Stimulated activated naive CD8-positive, alpha-beta T cell treated with anti-CD3 and anti-CD28 coated beads, Interleukin-15, amount 100 ng/mL, for 72 hours (primary cell): ENCODE data around the gene MEGF6.
A peak's percentile ranks its signal among the peaks of the same experiment; 100 is the strongest.

ENCODE experiments used
- ATAC-seq: fragments of 150-1000 bp; cut with Tn5 transposase; 2 replicates; pipeline ENCODE4 v1.10.0; 2021; ENCODE audit warnings: mild to moderate bottlenecking, moderate library complexity
- DNase-seq, 2 donors: peaks; one replicate each; pipeline ENCODE4 v3.0.0; 2021 to 2022
- H3K27ac Mint-ChIP-seq, 2 donors: one replicate each; pipeline ENCODE4 v1.8.0; 2022; ENCODE audit warnings: mild to moderate bottlenecking in 2 of 2, mixed read lengths in 2 of 2, moderate library complexity in 2 of 2
- H3K27me3 Mint-ChIP-seq: one replicate; pipeline ENCODE4 v1.8.0; 2022; ENCODE audit warnings: mixed read lengths
- H3K4me1 Mint-ChIP-seq: one replicate; pipeline ENCODE4 v1.8.0; 2022; ENCODE audit warnings: mild to moderate bottlenecking, mixed read lengths
- H3K4me3 Mint-ChIP-seq, 2 donors: one replicate each; pipeline ENCODE4 v1.8.0; 2022; ENCODE audit warnings: mild to moderate bottlenecking in 2 of 2, mixed read lengths in 2 of 2, moderate library complexity in 1 of 2
- H3K9me3 Mint-ChIP-seq, 2 donors: one replicate each; pipeline ENCODE4 v1.8.0; 2022; ENCODE audit warnings: mixed read lengths in 2 of 2

Gene MEGF6

DNA sequence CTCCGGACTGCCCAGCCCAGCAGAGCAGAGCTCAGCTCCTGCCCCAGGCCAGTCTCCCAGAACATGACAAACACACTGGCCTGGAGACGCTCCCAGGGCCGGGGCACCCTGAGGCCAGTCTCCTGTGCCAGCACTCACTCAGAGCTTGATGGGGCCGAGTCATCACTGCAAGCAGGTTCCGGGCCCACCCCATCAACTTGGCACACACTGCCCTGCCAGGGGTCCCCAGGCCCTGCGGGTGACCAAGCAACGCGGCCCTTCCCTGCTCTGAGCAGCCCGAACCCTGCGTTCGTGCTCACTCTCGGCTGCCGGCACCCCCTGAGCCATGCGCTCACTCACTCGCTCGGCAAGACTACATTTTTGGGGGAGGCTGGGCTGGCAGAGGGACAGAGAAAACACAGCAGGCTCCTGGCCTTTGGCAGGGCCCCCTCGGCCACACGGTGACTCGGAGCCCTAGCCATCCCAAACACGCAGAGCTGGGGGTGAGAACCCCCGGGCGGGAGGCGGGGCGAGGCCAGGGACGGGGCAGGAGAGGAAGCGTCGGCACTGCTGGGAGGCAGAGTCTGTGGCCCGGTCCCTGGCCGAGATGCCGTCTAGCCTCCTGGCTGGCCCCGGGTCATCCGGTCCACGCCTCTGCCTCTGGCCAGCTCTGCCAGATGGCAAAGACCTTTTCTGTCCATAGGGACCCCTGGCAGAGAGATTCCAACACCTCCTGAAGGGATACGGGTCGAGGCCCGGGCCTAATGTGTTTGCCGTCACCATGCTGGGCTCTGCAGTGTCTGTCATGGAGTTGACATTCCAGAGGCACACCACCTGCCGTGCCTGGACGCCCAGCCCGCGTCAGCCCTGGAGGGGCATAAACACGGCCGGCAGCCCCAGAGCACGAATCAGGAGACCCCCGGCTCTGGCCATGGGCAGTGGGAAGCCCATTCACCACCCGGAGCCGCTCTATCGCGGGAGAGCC is 68.0 kb downstream of the MEGF6 start:
- H3K4me1 Mint-ChIP-seq: peaks cover 5% of the 10 kb centered on the region
- no peaks in the 10 kb centered on the region for H3K9me3 Mint-ChIP-seq
- DNase-seq: no peak
- no peak for ATAC-seq
- H3K27me3 Mint-ChIP-seq: no peaks in the 10 kb centered on the region
- no peak overlapping the region for H3K27ac Mint-ChIP-seq
- no peak overlapping the region for H3K4me3 Mint-ChIP-seq

DNA sequence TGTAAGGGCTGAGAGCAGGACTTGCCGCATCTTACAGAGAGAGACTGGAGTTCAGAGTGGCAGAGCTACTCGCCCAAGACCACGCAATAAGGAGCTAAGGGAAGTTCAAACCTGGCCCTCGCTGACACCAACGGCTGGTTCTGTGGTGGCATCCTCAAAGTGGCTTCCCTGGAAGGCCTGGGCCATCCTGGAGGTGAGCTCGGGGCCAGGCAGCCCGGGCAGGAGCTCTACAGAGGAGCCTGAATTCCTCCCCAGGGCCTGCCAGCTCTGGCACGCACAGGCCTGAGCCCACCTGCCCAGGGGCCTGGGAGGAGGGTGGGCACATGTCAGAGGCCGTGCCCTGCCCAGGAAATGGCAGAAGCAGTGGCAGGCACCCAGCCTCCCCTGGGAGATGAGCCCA is 68.6 kb downstream of the MEGF6 start:
- Mint-ChIP-seq H3K27me3 (no peaks in the 10 kb centered on the region), H3K4me1 (peaks cover 10% of the 10 kb centered on the region), H3K27ac (no peak overlapping the region), H3K9me3 (no peaks in the 10 kb centered on the region), H3K4me3 (no peak overlapping the region)
- DNase-seq: no peak
- ATAC-seq: no peak

DNA sequence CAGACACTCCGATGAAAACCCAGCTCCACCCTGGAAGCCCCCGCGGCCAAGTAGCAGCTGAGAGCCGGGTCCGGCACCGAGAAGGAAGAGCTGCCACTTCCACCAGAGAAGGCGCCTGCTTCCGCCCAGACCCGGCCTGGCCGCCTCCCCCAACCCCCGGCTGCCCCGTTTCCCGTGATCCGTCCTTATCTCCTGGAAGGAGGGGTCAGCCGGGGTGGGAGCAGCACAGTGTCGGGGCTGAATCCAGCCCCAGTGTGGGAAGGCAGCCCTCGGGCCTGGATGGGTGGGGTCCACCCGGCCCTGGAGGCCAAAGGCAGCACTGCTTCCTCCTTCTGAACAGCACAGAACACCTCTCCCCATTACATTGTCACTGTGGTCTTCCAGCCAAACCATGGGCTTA is 69.4 kb downstream of the MEGF6 start:
- H3K4me1 Mint-ChIP-seq: peaks cover 10% of the 10 kb centered on the region
- DNase-seq (no peak), ATAC-seq (no peak)
- H3K4me3 Mint-ChIP-seq: no peak overlapping the region
- H3K9me3 Mint-ChIP-seq: no peaks in the 10 kb centered on the region
- H3K27me3 Mint-ChIP-seq: no peaks in the 10 kb centered on the region
- no peak overlapping the region for H3K27ac Mint-ChIP-seq

DNA sequence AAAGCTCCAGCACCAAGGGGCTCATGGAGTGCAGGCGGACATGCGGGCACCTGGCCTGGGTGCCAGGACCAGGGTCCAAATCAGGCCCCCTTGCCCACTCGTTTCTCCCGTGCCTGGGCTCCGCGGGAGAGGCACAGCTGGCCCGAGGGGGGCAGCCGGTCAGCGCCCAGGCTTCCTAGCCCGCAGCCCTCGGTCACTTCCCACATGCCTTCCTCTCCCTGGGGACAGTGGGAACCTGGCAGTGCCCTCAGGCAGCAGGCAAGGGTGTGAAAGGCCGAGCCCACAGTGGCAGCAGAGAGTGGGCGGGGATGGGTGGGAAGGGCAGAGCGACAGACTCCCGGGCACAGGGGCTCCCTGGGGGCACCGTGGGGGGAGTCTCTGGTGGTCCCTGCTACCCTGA is 69.8 kb downstream of the MEGF6 start:
- Mint-ChIP-seq H3K27ac (no peak overlapping the region), H3K27me3 (no peaks in the 10 kb centered on the region), H3K9me3 (no peaks in the 10 kb centered on the region), H3K4me1 (peaks cover 10% of the 10 kb centered on the region), H3K4me3 (no peak overlapping the region)
- DNase-seq (no peak), ATAC-seq (no peak)

DNA sequence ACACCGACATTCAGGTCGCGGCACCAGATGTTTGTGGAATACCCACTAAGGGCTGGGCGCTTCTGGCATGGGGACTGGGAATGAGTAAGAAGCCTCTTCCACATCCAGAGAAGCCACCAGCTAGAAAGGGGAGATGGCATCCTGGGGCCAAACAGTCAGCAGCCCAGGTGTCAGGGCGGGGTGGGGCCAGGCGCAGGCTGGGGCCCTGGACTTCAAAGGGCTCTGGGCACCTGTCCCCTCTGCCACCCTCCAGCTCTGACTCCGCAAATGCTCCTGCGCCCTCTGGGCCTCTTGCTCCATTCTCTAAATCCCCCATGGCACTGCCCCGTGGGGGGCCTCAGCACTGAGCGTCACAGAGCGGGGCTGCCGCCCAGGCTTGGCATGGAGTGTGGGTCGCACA is 70.4 kb downstream of the MEGF6 start:
- ATAC-seq (no peak), DNase-seq (no peak)
- no peak overlapping the region for H3K4me3 Mint-ChIP-seq
- no peak overlapping the region for H3K27ac Mint-ChIP-seq
- peaks cover 10% of the 10 kb centered on the region for H3K4me1 Mint-ChIP-seq
- H3K9me3 Mint-ChIP-seq: no peaks in the 10 kb centered on the region
- H3K27me3 Mint-ChIP-seq: no peaks in the 10 kb centered on the region

DNA sequence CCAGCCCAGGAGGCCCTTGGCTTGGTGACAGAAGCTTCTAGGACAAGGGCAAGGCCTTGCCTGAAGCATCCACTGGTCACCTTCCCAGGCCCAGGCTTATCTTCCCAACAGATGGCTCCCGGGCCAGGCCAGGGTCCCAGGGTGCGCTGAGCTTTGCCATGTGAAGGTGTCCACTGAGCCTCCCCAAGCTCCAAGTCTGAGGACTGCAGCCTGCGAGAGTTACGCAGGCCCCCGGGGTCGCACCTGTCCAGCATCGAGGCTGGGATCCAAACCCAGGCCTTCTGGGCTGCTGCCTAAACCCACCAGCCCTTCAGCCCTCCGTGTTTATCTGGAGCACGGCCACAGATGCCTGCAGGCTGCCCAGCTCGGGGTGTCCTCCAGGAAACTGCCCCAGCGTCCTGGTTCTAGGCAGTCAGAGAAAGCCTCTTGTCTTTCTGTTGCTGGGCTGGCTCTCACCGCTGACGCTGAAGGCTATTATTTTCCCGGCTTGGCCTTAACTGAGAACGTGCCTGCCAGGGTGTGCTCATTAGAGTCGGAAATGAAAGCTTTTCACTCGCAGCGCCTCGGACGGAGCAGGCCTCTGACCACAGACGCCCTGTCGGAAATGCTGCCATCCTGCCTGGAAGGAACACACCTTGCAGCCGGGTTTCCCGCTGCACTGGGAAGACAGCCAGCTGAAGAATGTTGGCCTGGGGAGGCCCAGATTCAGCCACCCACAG is 71.4 kb downstream of the MEGF6 start:
- DNase-seq (no peak), ATAC-seq (no peak)
- Mint-ChIP-seq H3K27ac (no peak overlapping the region), H3K9me3 (no peaks in the 10 kb centered on the region), H3K4me3 (no peak overlapping the region), H3K4me1 (peaks cover 10% of the 10 kb centered on the region), H3K27me3 (no peaks in the 10 kb centered on the region)

DNA sequence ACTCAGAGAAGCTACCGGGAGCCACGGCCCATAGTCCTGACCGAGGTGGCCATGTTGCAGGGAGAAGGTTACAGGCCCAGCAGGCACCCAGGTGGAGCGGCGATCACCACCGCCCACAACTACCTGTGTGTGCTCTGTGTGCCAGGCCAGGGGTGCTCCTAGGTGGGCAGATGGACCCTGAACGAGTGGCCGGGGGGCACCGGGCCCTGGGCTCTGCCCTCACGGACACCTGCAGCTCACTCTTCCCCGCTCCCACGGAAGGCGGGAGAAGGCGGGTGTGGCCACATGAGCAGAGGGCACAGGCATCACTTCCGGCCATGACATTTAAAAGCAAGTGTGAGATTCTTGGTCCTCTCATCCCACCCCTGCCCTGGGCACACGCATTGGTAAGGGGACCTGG is 73.9 kb downstream of the MEGF6 start:
- peaks cover 11% of the 10 kb centered on the region for H3K4me1 Mint-ChIP-seq
- ATAC-seq (no peak), DNase-seq (no peak)
- no peak overlapping the region for H3K4me3 Mint-ChIP-seq
- no peaks in the 10 kb centered on the region for H3K27me3 Mint-ChIP-seq
- peak overlapping the region in 1 of 2 donors; percentile 71 for H3K27ac Mint-ChIP-seq
- H3K9me3 Mint-ChIP-seq: no peaks in the 10 kb centered on the region

DNA sequence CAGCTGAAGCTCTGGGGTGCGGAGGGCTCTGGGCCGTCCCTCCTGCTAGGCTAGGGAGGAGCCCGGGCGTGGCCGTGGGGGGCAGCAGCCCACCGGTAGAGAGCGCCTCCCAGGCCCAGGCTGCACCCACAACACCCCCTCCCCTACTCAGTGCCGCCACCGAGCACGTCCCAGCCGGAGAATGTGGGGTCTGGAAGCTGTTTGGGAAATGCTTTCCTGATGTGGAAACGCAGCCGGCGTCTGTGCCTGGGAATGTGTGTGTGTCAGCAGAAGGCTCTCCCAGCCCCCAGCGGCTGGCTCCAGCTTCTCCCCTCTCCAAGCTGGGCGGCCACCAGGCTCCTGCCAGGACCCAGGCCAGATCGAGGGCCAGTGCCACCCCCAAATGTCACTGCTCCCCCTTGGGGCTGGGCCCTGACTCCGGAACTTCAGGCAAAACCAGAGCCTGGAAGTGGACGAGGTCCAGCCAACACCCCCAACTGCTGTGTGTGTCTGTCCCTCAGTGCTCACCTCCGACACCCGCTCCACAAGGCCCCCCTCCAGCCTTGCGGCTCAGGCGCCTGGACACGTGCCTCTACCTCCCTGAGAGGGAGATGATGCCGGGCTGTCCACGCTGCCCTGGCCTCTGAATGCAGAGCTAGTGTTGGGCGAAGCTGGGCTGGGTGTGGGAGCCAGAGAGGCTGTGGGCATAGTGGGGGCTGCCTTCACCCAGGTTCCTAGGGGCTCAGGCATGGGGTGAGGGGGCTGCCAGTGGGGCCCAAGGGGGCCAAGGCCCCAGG is 74.7 kb downstream of the MEGF6 start:
- Mint-ChIP-seq H3K27me3 (no peaks in the 10 kb centered on the region), H3K9me3 (no peaks in the 10 kb centered on the region), H3K4me3 (no peak overlapping the region), H3K4me1 (peaks cover 18% of the 10 kb centered on the region), H3K27ac (no peak overlapping the region)
- DNase-seq (no peak), ATAC-seq (no peak)

DNA sequence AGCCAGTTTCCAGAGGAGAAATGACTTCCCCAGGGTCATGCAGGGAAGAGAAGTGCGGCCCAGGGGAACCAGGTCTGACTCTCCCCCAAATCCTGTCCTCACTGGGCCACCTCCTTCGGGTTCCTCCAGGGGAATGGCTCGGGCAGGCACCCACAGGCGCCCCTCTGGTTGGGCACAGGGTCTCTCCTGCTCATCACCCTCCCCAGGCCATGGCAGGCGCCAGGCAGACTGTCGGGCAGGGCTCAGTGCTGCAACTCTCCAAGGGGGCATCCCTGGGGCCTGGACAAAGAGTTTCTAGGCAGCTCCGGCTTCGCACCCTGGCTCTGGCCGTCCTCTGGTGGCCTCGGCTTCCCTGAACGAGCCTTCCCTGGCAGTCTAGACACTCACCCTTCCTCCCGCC is 75.6 kb downstream of the MEGF6 start:
- DNase-seq: no peak

DNA sequence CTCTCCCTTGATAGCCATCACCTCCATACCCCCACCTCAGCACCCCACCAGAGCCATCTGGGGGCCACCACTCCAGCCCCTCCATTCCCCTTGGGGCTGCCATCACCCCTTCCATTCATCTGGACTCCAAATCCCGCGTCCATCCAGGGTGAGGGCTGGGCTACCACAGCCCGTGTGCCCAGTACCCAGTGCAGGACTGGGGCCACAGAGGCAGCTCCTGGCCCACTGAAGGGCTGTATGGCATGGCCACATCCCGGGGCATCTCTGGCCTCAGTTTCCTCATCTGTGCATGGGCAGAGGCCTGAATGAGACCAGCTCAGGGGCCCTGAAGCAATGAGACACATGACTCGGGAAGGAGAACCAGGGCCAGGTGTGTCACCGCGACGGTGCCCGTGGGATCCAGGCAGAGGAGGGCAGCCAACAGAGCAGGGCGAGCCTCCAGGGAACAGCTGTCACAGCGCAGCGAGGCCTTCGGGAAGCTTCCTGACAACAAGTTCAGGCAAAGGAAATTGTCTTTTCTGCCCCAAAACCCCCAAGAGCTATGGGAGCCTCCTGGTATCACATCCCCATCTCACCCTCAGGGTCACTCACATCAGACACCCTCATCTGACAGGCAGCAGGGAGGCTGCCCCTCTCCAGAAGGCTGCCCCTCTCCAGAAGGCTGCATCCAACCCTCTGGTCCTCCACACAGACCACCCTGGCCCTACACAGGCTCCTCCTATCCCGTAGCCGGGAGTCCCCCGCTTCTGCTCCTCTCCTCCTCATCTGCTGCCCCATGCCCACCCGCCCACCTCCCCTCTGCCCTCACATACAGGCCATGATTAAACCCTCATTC is 76.3 kb downstream of the MEGF6 start:
- no peak overlapping the region for H3K27ac Mint-ChIP-seq
- no peak overlapping the region for H3K4me3 Mint-ChIP-seq

More for the DNA sequence above, 75.6 kb downstream of the MEGF6 start:
- Mint-ChIP-seq H3K4me3 (no peak overlapping the region), H3K27ac (no peak overlapping the region), H3K9me3 (no peaks in the 10 kb centered on the region), H3K27me3 (no peaks in the 10 kb centered on the region), H3K4me1 (peaks cover 22% of the 10 kb centered on the region)
- no peak for ATAC-seq

DNA sequence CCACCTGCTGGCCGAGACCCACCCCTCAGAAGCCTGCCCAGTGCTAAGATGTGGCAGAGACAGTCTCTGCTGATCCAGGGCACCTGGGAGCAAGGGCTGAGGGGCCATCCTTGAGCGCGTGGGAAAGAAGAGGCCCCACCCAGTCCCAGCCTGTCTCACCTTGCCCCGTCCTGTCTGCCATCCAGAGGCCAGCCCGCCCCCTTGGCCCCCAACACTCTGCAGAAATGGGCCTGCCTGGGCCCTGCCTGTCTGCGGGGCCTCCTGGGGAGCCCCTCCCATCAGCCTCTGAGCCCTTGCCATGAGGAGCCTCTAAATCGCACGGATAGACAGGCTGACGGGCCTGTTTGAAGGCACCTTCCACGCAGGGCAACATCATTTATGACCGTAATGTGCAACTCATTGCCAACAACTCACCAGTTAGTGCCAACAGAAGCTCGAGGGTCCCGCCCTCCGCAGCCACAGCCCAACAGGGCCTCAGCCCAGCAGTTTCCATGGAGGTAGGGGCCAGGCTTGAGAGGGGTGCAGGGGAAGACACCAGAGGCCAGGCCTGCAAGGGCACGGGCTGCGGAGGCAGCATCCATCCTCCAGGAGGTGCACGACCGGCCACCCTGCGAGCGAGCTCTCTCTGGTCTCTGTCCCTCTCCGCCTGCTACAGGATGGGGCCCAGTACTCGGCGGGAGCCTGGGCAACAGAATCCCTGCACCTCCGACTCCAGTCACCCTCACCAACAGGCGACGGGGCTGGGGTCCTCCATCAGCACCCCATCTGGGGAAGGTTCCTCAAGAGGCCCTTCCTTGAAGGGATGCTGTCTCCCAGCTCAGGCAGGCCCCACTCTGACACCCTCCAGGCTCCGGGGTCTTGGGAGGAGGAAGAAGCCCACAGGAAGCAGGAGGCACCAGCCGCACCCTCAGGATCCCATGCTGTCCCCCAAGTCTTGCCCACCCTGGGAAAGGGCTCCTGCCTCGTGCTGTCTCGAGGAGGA is 78.0 kb downstream of the MEGF6 start:
- no peak overlapping the region for H3K27ac Mint-ChIP-seq
- H3K4me1 Mint-ChIP-seq: peaks cover 36% of the 10 kb centered on the region
- H3K4me3 Mint-ChIP-seq: no peak overlapping the region
- H3K27me3 Mint-ChIP-seq: no peaks in the 10 kb centered on the region
- H3K9me3 Mint-ChIP-seq: no peaks in the 10 kb centered on the region
- no peak for ATAC-seq
- DNase-seq: no peak

More for the DNA sequence above, 76.3 kb downstream of the MEGF6 start:
- no peak for ATAC-seq
- DNase-seq: no peak
- peaks cover 29% of the 10 kb centered on the region for H3K4me1 Mint-ChIP-seq
- H3K9me3 Mint-ChIP-seq: no peaks in the 10 kb centered on the region
- no peaks in the 10 kb centered on the region for H3K27me3 Mint-ChIP-seq

DNA sequence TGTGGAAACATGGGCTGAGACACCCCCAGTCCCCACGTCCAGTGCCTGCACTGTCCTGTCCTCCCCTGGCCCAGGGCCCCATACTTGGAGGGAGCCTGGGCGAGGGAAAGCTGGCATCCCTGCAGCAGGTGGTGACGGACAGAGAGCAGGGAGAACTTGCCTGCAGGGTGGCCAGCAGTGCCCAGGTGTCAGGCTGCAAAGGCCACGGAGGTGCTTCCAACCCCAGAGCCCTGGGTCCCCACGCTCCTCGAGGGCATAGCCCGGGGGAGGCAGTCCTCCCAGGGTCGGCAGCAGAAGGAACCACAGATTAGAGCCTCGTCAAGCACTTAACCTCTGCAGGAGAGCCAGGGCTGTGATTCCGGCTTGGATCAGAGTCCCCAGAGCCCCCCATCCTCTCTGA is 79.4 kb downstream of the MEGF6 start:
- ATAC-seq: no peak
- Mint-ChIP-seq H3K4me1 (peaks cover 35% of the 10 kb centered on the region), H3K27me3 (no peaks in the 10 kb centered on the region), H3K27ac (no peak overlapping the region), H3K4me3 (peak overlapping the region; percentile 31 to 37), H3K9me3 (no peaks in the 10 kb centered on the region)
- DNase-seq: no peak

DNA sequence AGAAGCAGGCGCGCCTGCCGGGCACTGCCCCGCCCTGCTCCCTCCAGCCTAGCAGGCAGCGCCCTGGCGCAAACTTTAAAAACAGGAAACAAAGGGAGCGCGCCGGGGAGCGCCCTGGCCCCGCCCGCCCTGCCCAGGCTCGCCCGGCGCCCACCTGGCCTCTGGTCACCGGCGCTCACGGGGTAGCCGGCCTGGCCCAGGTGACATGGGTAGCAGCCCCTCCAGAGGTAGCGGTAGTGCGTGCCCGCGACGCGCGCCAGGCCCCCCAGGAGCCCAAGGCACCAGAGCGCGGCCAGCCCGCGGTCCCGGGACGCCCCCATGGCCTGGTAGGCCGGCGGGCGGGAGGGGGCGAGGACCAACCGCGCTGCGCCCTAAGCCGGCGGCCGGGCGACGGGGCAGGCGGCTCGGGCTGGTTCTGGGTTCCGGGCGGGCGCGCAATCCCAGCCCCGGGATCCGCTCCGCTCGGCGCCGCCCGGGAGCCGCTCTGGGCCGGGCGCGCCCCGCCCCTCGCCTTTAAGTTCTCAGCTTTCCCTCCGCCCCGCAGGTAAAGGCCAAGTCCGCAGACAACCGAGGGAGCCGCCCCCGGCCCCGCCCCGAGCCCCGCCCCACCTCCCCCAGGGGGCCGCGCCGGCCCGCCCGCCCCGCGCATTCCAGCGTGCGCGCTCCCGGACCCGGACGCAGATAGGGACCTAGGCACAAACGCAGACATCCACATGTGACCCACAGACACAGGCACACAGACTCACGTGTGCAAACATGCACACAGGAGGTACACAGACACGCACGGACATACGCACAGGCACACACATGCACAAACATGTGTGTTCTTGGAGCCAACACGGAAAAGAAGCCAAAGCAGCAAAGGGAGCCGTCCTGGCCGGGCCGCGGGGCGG is 80.1 kb downstream of the MEGF6 start:
- Mint-ChIP-seq H3K9me3 (no peaks in the 10 kb centered on the region), H3K4me3 (peak overlapping the region; percentile 84), H3K4me1 (peaks cover 37% of the 10 kb centered on the region), H3K27me3 (no peaks in the 10 kb centered on the region), H3K27ac (peak overlapping the region; percentile 72 to 86)
- ATAC-seq (peak; percentile 86), DNase-seq (peak; percentile 70 to 73)
